Aortic smooth muscle cell (primary cell): Measurements from ENCODE around the gene ABCA4. TPM values are rescaled to one million over a fixed set of nuclear protein-coding genes. Genes with fewer than 3 reads are reported as not detected.

Source experiments
- total RNA-seq: library from RNA; depleted of rRNA; stranded (reverse); fragments of >200 nt; gene quantifications from 2 replicates; pipeline ENCODE4 v1.2.3, GENCODE V29; 2014

ABCA4 gene
- total RNA-seq, result 0.44 and 0.53 TPM in 2 replicates

DNA sequence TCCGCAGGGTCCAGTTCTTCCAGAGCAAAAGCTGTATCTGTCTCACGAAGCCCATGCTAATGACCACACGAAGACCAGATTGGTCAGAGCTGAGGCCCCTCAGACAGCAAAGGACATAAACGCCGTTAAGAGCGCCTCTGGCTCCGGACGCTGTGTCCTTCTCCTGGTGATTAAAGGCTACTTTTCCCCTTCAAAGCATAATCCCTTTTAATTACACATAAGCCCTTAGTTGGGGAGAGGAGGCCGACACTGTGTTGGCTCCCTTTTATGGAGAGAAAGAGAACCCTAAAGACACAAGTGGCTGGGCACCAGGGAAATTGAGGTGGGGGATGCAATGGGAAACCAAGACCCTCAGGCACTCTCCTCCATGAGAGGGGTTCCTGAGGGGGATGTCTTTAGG lies at the start of gene ABCA4:
ABCA4 (minus strand) TSS at position 158 of the 400 bp plus-strand sequence; CDS start at position 55, 103 bp downstream.

Other genes starting within 250 kb of the ABCA4 start
- gene DNTTIP2, start 241.9 kb downstream of the ABCA4 start, total RNA-seq, result 22.3 and 28.2 TPM in 2 replicates
- 16.9 and 20.3 TPM in 2 replicates for gene GCLM, start 211.7 kb downstream of the ABCA4 start, total RNA-seq
- gene ARHGAP29, start 116.4 kb upstream of the ABCA4 start, total RNA-seq, result 37.7 and 41.3 TPM in 2 replicates